Mononuclear cell (primary cell): Measurements from ENCODE around the gene CRIP1. TPM values are rescaled to one million over a fixed set of nuclear protein-coding genes. Genes with fewer than 3 reads are reported as not detected.

Experiments
- H3K27me3 ChIP-seq: 2 replicates; pipeline ENCODE4 v1.6.0; 2011; ENCODE audit warnings: low read length, control low read depth; ENCODE audit not compliant: insufficient read depth
- H3K4me1 ChIP-seq: 2 replicates; pipeline ENCODE4 v1.5.1; 2011; ENCODE audit warnings: mild to moderate bottlenecking, low read length, control low read depth; ENCODE audit not compliant: insufficient read depth
- H3K4me3 ChIP-seq: 2 replicates; pipeline ENCODE4 v1.5.1; 2011; ENCODE audit warnings: mild to moderate bottlenecking, low read length, moderate library complexity
- H3K9me3 ChIP-seq: 2 replicates; pipeline ENCODE4 v1.5.1; 2011; ENCODE audit warnings: low read depth, mild to moderate bottlenecking, control low read depth, low read length
- total RNA-seq: library from RNA; depleted of rRNA; stranded (reverse); fragments of >200 nt; gene quantifications from one replicate; pipeline ENCODE4 v1.2.3, GENCODE V29; 2012

Gene CRIP1
- total RNA-seq, 1 donor: 88.2 TPM

DNA sequence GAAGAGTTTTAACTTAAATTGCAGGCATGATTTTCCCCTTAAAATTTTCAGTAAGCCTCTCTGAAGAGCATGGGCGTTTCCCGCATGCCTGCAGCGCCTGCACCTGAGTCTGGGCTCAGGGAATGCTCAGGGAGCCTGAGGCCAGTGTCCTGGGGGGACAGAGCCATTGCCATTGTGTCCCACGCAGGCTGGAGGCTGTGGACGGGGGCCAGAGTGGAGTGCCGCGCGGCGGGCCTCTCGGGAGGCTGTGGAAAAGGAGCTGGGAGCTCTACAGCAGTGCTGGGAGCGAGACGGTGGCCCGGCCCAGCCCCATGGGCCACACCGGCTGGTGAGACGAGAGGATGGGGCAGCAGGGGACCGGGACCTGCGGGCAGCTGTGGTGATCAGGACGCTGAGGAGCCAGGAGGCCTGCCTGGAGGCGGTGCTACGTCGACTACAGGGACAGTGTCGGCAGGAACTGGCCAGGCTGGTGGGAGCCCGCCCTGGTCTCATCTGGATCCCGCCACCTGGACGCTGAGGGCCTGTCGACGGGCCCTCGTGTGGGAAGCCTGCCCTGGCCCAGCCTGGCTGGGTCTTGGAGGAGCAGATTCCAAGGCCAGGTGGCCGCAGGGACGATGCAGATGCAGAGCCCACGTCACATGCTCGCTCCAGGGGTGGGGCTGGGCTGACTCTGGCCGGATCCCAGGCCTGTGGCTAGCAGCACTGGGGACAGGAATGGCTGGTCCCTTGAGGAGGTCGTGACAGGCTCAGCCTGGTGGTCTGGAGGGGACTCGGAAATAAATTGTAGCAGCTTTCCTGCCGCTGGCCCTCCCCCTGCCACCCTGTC, 12.0 kb downstream of the CRIP1 start:
- Histone ChIP-seq H3K27me3 (no peaks in the 10 kb centered on the region), H3K4me3 (no peak overlapping the region), H3K4me1 (no peaks in the 10 kb centered on the region)

DNA sequence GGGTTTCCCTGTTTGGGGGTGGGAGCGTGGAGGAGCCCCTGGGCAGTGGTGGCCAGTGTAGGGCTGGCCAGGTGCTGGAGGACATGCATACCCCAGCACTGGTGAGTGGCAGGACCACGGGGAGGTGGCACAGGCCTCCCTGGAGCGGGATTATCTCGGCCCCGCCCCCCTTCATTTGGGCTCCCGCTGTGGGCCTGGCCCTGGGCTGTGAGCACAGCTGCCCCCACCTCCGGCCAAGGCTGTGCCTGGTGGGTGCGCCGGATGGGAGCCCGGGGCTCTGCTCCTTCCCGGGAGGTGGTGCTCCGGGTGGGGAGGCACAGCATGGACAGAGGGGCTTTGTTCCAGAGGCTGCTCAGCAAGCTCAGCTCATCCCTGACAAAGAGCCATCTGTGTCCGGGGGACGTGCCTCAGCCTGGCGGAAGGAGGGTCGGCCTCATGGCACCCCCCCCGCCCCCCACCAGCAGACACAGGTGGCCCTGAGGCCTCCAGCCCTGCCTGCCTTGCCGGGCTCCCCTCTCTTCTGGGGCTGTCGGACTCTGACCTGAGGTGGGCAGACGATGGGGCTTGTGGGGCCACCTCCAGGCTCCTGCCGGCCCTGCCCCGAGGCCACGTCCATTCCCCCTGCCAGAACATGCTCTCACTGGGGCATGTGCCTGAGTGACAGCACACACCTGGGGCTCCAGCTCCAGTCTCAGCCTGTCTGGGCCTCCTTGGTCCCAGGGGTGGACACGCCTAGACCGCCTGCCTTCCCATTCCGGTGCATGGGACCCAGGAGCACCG, 12.8 kb downstream of the CRIP1 start:
- Histone ChIP-seq H3K27me3 (no peaks in the 10 kb centered on the region), H3K4me3 (no peak overlapping the region), H3K4me1 (no peaks in the 10 kb centered on the region), H3K9me3 (no peaks in the 10 kb centered on the region)

More for the DNA sequence above, 12.0 kb downstream of the CRIP1 start:
- H3K9me3 ChIP-seq: no peaks in the 10 kb centered on the region

GRCh38 chr14:105500036-105500725, 13.5 kb downstream of the CRIP1 start:
- Histone ChIP-seq H3K27me3 (no peaks in the 10 kb centered on the region), H3K9me3 (no peaks in the 10 kb centered on the region), H3K4me1 (no peaks in the 10 kb centered on the region), H3K4me3 (no peak overlapping the region)

DNA sequence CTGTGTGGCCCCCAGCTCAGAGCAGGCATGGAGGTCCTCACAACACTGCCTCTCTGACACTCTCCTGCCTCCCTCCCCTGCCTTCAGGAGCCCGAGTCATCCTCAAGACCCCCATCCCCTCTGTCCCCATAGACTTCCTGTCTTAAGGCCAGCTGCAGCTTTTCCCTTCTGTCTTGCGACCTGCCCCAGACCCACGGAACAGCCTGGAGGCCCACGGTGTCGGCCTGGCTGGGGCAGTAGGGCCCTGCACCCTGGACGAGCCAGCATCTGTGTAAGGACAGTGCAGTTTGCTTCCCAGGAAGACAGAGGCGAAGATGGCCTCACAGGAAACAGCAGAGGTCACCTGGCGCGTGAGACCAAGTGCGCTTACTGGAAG, 14.0 kb downstream of the CRIP1 start:
- Histone ChIP-seq H3K9me3 (no peaks in the 10 kb centered on the region), H3K4me1 (no peaks in the 10 kb centered on the region), H3K4me3 (no peak overlapping the region), H3K27me3 (no peaks in the 10 kb centered on the region)

GRCh38 chr14:105501504-105502291, 15.0 kb downstream of the CRIP1 start:
- H3K9me3 ChIP-seq: no peaks in the 10 kb centered on the region
- no peaks in the 10 kb centered on the region for H3K4me1 ChIP-seq
- no peaks in the 10 kb centered on the region for H3K27me3 ChIP-seq
- H3K4me3 ChIP-seq: no peak overlapping the region

DNA sequence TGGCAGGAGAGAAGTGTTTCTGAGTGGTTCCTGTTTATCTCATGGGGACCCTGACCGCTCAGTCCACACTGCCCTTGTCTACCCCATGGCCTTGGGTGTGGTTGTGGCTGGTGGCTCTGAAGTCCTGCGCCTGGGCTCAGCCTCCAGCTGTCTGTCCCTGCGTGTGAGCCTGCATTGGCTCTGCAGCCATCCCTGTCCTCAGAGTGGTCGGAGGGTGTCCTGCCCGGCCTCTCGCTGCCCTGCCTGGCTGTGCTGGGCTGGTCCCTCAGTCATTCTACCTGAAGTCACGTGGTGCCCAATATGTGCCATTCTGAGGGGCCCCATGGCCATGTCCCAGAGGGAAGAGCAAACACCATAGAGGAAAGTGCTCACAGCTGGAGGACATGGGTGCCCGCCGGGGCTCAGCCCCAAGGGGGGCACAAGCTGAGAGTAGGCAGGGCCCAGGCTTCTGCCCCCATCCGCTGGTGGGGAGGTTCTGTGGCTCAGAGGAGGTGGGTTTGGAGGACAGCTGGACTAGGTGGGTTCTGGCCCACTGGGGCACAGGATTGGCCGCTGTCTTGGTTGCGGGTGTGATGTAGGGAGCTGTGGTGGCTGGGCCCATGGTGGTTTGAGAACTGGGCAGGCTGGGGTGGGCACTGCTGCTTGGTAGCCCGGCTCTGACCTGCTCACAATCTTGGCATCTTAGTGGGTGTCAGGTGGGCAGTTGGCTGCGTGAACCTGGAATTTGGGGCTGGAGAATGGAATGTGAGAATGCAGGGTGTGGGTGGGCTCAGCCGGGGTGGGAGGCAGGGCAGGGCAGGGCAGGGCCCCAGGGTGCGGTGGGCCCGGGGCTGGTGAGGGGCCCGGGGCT, 16.0 kb downstream of the CRIP1 start:
- H3K4me3 ChIP-seq: no peak overlapping the region
- no peaks in the 10 kb centered on the region for H3K9me3 ChIP-seq
- no peaks in the 10 kb centered on the region for H3K4me1 ChIP-seq
- H3K27me3 ChIP-seq: no peaks in the 10 kb centered on the region

GRCh38 chr14:105503296-105503640, 16.6 kb downstream of the CRIP1 start:
- peaks cover 3% of the 10 kb centered on the region for H3K27me3 ChIP-seq
- no peaks in the 10 kb centered on the region for H3K4me1 ChIP-seq
- no peak overlapping the region for H3K4me3 ChIP-seq

DNA sequence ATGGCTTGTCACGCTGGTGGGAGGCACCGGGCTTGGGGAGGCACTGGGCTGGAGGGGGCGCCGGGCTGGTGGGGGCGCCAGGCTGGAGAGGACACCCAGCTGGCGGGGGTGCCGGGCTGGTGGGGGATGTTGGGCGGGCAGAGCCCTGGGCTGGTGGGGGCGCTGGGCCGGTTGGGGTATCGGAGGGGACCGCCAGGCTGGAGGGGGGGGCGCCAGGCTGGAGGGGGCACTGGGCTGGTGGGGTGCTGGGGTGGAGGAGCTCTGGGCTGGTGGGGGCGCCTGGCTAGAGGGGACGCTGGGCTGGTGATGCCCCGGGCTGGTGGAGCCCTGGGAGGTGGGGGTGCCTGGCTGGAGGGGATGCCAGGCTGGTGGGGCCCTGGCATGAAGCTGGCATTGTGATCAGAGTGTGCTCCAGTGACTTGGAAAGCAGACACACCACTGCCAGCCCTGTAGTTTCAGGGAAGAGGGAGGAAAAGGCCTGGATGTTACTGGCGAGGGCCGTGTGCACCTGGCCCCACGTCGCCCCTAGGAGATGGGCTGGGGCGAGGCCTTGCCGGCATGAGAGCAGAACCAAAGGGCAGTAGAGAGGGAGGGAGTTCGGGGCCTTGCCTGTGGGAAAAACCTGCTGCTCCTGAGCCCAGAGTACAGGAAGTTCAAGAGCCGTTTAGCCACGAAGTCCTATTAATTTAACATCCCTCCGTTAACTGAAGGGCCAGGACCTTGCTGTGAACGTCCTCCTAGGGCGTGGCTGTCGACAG, 17.4 kb downstream of the CRIP1 start:
- no peaks in the 10 kb centered on the region for H3K4me1 ChIP-seq
- no peaks in the 10 kb centered on the region for H3K9me3 ChIP-seq
- peaks cover 3% of the 10 kb centered on the region for H3K27me3 ChIP-seq
- H3K4me3 ChIP-seq: no peak overlapping the region

More at GRCh38 chr14:105503296-105503640, 16.6 kb downstream of the CRIP1 start:
- no peaks in the 10 kb centered on the region for H3K9me3 ChIP-seq

GRCh38 chr14:105505101-105505500, 18.4 kb downstream of the CRIP1 start:
- Histone ChIP-seq H3K4me3 (no peak overlapping the region), H3K9me3 (no peaks in the 10 kb centered on the region), H3K27me3 (peaks cover 3% of the 10 kb centered on the region), H3K4me1 (no peaks in the 10 kb centered on the region)

DNA sequence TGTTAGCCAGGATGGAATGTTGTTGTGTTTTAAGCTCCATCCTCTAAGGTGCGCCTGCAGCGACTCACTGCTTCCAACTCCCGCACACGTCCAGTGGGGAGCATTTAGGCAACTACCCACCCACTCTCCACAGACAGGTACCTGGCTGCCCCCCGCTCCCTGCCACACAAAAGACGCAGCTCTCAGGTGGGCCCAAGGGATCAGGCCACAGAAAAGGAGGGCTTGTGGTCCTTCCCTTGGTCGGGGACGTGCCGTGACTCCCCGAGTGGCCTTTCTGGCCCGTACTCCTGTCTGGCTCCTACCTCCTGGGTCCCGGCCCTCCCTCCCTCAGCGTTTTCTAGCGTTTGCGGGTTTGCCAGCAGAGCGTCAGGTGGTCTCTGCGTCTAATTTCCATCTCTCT, 20.6 kb downstream of the CRIP1 start:
- Histone ChIP-seq H3K27me3 (peaks cover 9% of the 10 kb centered on the region), H3K9me3 (no peaks in the 10 kb centered on the region), H3K4me1 (no peaks in the 10 kb centered on the region), H3K4me3 (no peak overlapping the region)

DNA sequence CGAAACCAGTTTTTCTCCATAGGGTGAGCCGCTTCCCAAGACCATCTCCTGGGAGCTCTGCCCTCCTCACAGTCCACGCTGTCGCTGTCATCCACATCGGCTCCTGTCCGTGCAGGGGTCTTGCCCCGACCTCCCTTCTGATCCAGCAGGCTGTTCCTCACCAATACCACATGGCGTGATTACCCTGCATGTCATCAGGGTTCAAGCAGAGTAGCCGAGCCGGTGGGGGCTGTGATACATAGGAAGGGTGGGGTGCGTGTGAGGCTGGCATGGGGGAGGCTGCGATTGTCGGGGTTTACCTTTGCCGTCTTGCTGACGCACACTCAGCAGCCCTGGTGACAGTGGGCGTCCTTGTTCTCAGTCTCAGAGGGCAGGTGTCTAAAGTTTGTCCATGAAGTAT, 21.4 kb downstream of the CRIP1 start:
- Histone ChIP-seq H3K27me3 (peaks cover 9% of the 10 kb centered on the region), H3K9me3 (no peaks in the 10 kb centered on the region), H3K4me1 (no peaks in the 10 kb centered on the region), H3K4me3 (no peak overlapping the region)

GRCh38 chr14:105508601-105509000, 21.9 kb downstream of the CRIP1 start:
- H3K4me3 ChIP-seq: no peak overlapping the region
- H3K27me3 ChIP-seq: peaks cover 9% of the 10 kb centered on the region
- no peaks in the 10 kb centered on the region for H3K4me1 ChIP-seq
- H3K9me3 ChIP-seq: no peaks in the 10 kb centered on the region

DNA sequence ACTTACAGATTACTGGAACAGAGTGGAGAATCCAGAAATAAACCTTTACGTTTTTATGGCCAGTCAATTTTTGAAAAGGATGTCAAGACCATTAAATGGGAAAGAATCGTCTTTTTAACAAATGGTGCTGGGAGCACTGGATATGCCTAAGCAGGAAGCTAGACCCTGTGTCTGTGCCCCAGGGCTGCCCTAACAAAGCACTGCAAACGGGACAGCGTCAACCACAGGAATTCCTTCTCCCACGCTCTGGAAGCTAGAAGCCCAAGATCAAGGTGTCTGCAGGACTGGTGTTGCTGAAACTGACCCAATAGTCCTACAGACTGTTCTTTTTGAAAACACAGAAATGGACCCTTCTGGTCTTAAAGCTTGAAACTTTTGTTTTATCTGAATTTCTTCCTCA, 30.4 kb downstream of the CRIP1 start:
- Histone ChIP-seq H3K4me3 (no peak overlapping the region), H3K4me1 (no peaks in the 10 kb centered on the region), H3K27me3 (peaks cover 17% of the 10 kb centered on the region), H3K9me3 (no peaks in the 10 kb centered on the region)
